ENCODE results near the gene MAML2. TPM values are rescaled to one million over a fixed set of nuclear protein-coding genes. Genes with fewer than 3 reads are reported as not detected.

MAML2 gene
- total and polyA plus RNA-seq, 9 of the 15 experiments (the other 6 are each of a cell fraction or from before 2014, with no cell fraction given) = 0.79 to 6.8 (median 4.8) TPM

DNA sequence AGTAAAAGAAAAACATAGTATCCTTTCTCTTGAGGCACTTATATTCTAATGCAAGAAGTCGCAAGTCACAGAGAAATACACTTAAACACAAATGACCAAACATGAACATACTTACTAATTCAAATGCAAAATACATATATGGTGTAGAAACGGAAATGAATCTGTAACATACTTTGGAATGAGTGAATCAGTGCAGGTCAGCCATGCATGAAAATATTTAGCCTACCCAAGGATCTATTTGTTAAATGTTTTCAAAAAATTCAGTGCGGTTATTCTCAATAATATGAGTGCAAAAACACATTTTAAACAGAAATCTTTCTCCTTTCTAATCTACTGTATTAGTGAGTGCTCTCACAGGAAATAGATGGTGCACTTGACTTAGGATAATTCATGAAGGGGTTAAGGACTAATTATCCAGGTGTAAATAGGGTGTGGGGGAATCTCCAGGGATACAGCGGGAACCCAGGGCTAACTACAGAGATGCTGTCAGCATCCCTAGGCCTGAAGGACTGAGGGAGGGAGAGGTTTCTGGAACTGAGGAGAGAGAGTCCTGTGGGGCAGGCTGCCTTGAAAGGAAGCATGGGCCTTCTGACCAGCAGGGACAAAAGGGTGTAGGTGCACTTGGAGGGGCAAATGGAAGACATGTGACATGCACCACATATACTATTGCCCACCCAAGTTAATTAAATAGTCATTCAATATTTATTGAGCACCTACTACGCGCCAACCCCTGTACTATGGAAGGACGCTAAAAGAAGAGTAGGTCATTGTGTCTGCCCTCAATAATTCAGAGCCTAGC, 139.2 kb downstream of the MAML2 start:
- POLR2A ChIA-PET = no interaction called here

DNA sequence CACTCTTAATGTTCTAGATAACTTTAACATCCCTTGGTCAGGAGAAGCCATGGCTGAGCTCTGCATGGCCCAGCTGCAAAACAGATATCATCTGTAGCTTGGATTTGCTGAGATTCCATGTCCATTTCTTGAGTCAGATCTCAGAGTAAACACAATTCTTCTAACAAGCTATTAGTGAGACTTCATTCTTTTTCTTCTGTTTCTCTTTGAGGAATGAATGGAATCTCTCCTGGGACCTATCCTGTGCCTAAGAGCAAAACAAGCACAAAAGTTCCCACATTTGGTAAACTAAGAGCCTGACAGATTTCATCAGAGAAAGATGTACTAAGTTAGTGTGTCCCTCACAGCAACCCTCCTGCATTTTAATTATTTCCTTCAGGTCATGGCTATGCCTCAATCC, 142.8 kb downstream of the MAML2 start:
- no peak for DNase-seq (ENCODE audit: extremely low read depth in 1 of 4, low spot score in 3 of 4)
- Histone ChIP-seq H3K79me2 (ENCODE audit: control insufficient read depth, insufficient read depth, low read length) (no peaks in the 10 kb centered on the region), H3K4me2 (ENCODE audit: insufficient read depth, low read length) (no peak overlapping the region), H3K27ac (ENCODE audit: extremely low read depth, low read depth, low read length) (no peak overlapping the region), H3K36me3 (ENCODE audit: control insufficient read depth, insufficient read depth, low read length) (no peaks in the 10 kb centered on the region), H3K9me3 (replicated peaks; ENCODE audit: control insufficient read depth, insufficient read depth, low read depth, low read length) (no peaks in the 10 kb centered on the region), H3K9me1 (ENCODE audit: control insufficient read depth, insufficient read depth, low read length) (no peaks in the 10 kb centered on the region), H3K4me1 (replicated peaks in 1 of 2; ENCODE audit: control insufficient read depth in 2 of 2, insufficient read depth in 2 of 2, low read length in 2 of 2) (no peaks in the 10 kb centered on the region; a peak in 1 of 5 replicates), H2AFZ (ENCODE audit: low read depth, low read length) (no peak overlapping the region), H4K20me1 (replicated peaks; ENCODE audit: control insufficient read depth, insufficient read depth, low read length) (no peaks in the 10 kb centered on the region), H3K4me3 (no peak overlapping the region), H3K27me3 (ENCODE audit: control insufficient read depth in 2 of 2, insufficient read depth in 2 of 2, low read length in 2 of 2) (no peaks in the 10 kb centered on the region), H3K9ac (ENCODE audit: insufficient read depth in 1 of 2, low read depth in 2 of 2, low read length in 2 of 2) (no peak overlapping the region)
- POLR2A ChIA-PET = interaction anchor here (1.0 kb wide), 1 partner anchor 11 kb away, joined by 3 read pairs; no protein-coding TSS in a partner anchor
- CTCF ChIA-PET (ENCODE audit: low intra/inter-chr PET ratio) = no interaction called here
- BruUV-seq (replicated peaks) = no TSS peak
- intact Hi-C loops (cut with micrococcal nuclease) (no loop called here), in situ Hi-C loops (cut with MboI) (no loop called here)
- no peak for FAIRE-seq
- ATAC-seq = no peak
- TF ChIP-seq, protein P1, sequence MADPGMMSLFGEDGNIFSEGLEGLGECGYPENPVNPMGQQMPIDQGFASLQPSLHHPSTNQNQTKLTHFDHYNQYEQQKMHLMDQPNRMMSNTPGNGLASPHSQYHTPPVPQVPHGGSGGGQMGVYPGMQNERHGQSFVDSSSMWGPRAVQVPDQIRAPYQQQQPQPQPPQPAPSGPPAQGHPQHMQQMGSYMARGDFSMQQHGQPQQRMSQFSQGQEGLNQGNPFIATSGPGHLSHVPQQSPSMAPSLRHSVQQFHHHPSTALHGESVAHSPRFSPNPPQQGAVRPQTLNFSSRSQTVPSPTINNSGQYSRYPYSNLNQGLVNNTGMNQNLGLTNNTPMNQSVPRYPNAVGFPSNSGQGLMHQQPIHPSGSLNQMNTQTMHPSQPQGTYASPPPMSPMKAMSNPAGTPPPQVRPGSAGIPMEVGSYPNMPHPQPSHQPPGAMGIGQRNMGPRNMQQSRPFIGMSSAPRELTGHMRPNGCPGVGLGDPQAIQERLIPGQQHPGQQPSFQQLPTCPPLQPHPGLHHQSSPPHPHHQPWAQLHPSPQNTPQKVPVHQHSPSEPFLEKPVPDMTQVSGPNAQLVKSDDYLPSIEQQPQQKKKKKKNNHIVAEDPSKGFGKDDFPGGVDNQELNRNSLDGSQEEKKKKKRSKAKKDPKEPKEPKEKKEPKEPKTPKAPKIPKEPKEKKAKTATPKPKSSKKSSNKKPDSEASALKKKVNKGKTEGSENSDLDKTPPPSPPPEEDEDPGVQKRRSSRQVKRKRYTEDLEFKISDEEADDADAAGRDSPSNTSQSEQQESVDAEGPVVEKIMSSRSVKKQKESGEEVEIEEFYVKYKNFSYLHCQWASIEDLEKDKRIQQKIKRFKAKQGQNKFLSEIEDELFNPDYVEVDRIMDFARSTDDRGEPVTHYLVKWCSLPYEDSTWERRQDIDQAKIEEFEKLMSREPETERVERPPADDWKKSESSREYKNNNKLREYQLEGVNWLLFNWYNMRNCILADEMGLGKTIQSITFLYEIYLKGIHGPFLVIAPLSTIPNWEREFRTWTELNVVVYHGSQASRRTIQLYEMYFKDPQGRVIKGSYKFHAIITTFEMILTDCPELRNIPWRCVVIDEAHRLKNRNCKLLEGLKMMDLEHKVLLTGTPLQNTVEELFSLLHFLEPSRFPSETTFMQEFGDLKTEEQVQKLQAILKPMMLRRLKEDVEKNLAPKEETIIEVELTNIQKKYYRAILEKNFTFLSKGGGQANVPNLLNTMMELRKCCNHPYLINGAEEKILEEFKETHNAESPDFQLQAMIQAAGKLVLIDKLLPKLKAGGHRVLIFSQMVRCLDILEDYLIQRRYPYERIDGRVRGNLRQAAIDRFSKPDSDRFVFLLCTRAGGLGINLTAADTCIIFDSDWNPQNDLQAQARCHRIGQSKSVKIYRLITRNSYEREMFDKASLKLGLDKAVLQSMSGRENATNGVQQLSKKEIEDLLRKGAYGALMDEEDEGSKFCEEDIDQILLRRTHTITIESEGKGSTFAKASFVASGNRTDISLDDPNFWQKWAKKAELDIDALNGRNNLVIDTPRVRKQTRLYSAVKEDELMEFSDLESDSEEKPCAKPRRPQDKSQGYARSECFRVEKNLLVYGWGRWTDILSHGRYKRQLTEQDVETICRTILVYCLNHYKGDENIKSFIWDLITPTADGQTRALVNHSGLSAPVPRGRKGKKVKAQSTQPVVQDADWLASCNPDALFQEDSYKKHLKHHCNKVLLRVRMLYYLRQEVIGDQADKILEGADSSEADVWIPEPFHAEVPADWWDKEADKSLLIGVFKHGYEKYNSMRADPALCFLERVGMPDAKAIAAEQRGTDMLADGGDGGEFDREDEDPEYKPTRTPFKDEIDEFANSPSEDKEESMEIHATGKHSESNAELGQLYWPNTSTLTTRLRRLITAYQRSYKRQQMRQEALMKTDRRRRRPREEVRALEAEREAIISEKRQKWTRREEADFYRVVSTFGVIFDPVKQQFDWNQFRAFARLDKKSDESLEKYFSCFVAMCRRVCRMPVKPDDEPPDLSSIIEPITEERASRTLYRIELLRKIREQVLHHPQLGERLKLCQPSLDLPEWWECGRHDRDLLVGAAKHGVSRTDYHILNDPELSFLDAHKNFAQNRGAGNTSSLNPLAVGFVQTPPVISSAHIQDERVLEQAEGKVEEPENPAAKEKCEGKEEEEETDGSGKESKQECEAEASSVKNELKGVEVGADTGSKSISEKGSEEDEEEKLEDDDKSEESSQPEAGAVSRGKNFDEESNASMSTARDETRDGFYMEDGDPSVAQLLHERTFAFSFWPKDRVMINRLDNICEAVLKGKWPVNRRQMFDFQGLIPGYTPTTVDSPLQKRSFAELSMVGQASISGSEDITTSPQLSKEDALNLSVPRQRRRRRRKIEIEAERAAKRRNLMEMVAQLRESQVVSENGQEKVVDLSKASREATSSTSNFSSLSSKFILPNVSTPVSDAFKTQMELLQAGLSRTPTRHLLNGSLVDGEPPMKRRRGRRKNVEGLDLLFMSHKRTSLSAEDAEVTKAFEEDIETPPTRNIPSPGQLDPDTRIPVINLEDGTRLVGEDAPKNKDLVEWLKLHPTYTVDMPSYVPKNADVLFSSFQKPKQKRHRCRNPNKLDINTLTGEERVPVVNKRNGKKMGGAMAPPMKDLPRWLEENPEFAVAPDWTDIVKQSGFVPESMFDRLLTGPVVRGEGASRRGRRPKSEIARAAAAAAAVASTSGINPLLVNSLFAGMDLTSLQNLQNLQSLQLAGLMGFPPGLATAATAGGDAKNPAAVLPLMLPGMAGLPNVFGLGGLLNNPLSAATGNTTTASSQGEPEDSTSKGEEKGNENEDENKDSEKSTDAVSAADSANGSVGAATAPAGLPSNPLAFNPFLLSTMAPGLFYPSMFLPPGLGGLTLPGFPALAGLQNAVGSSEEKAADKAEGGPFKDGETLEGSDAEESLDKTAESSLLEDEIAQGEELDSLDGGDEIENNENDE (IDR thresholded peaks at IDR 0.05; ENCODE audit: low read depth, low read length) = no peak
- TF ChIP-seq POU5F1 (IDR thresholded peaks at IDR 0.05; ENCODE audit: borderline replicate concordance, low read depth, low read length, partially characterized antibody) = no peak

More for the DNA sequence above, 139.2 kb downstream of the MAML2 start:
- Histone ChIP-seq H3K9ac (ENCODE audit: insufficient read depth in 1 of 2, low read depth in 2 of 2, low read length in 2 of 2) (no peak overlapping the region), H3K4me2 (ENCODE audit: insufficient read depth, low read length) (no peak overlapping the region), H2AFZ (ENCODE audit: low read depth, low read length) (no peak overlapping the region), H3K27me3 (ENCODE audit: control insufficient read depth in 2 of 2, insufficient read depth in 2 of 2, low read length in 2 of 2) (no peaks in the 10 kb centered on the region), H3K36me3 (ENCODE audit: control insufficient read depth, insufficient read depth, low read length) (no peaks in the 10 kb centered on the region), H3K9me3 (replicated peaks; ENCODE audit: control insufficient read depth, insufficient read depth, low read depth, low read length) (no peaks in the 10 kb centered on the region), H3K4me3 (no peak overlapping the region), H3K4me1 (replicated peaks in 1 of 2; ENCODE audit: control insufficient read depth in 2 of 2, insufficient read depth in 2 of 2, low read length in 2 of 2) (no peaks in the 10 kb centered on the region; a peak in 1 of 5 replicates), H3K9me1 (ENCODE audit: control insufficient read depth, insufficient read depth, low read length) (no peaks in the 10 kb centered on the region), H4K20me1 (replicated peaks; ENCODE audit: control insufficient read depth, insufficient read depth, low read length) (no peaks in the 10 kb centered on the region), H3K27ac (ENCODE audit: extremely low read depth, low read depth, low read length) (no peak overlapping the region), H3K79me2 (ENCODE audit: control insufficient read depth, insufficient read depth, low read length) (no peaks in the 10 kb centered on the region)
- TF ChIP-seq ZKSCAN1 (IDR thresholded peaks at IDR 0.05; ENCODE audit: low read depth, low read length) (peak; percentile 78), SMARCC2 (IDR thresholded peaks at IDR 0.05; ENCODE audit: low read depth) (no peak)
- DNase-seq (ENCODE audit: extremely low read depth in 1 of 4, low spot score in 3 of 4) (no peak), ATAC-seq (no peak), FAIRE-seq (no peak)
- no TSS peak for BruUV-seq (replicated peaks)
- 84% methylated on average over 7 of the region's 7 CpGs for WGBS (ENCODE audit: insufficient coverage, low coverage, missing lambda C conversion rate)
- in situ Hi-C loops (cut with MboI) (no loop called here), intact Hi-C loops (cut with micrococcal nuclease) (no loop called here)
- CTCF ChIA-PET (ENCODE audit: low intra/inter-chr PET ratio) = no interaction called here

Data from K562 (cell line).